Activated naive CD8-positive, alpha-beta T cell treated with anti-CD3 and anti-CD28 coated beads, Interleukin-2, amount 50 U/mL, for 24 hours (primary cell): Measurements from ENCODE around the gene RBM5.

Experiments used
- ATAC-seq: fragments of 150-1000 bp; cut with Tn5 transposase; one replicate; pipeline ENCODE4 v1.10.0; 2021
- DNase-seq: peaks from one replicate; pipeline ENCODE4 v3.0.0; 2021
- H3K27ac Mint-ChIP-seq: one replicate; pipeline ENCODE4 v1.8.0; 2021; ENCODE audit warnings: mild to moderate bottlenecking, mixed read lengths
- H3K27me3 Mint-ChIP-seq: one replicate; pipeline ENCODE4 v1.8.0; 2021; ENCODE audit warnings: mixed read lengths
- H3K36me3 Mint-ChIP-seq: one replicate; pipeline ENCODE4 v1.8.0; 2021; ENCODE audit warnings: low read depth, mixed read lengths
- H3K4me1 Mint-ChIP-seq: one replicate; pipeline ENCODE4 v1.8.0; 2021; ENCODE audit warnings: mixed read lengths
- H3K4me3 Mint-ChIP-seq: one replicate; pipeline ENCODE4 v1.8.0; 2021; ENCODE audit warnings: mild to moderate bottlenecking, moderate library complexity, mixed read lengths
- H3K9me3 Mint-ChIP-seq: one replicate; pipeline ENCODE4 v1.8.0; 2021; ENCODE audit warnings: mixed read lengths

Gene RBM5

GRCh38 chr3:50167841-50168209 lies 79.1 kb downstream of the RBM5 start:
- H3K4me1 Mint-ChIP-seq, result no peaks in the 10 kb centered on the region
- no peaks in the 10 kb centered on the region for H3K27me3 Mint-ChIP-seq
- no peak for DNase-seq
- H3K9me3 Mint-ChIP-seq, result no peaks in the 10 kb centered on the region
- H3K27ac Mint-ChIP-seq, result no peak overlapping the region
- no peak overlapping the region for H3K4me3 Mint-ChIP-seq
- no peaks in the 10 kb centered on the region for H3K36me3 Mint-ChIP-seq
- no peak for ATAC-seq

- Mint-ChIP-seq H3K9me3 (no peaks in the 10 kb centered on the region), H3K4me1 (no peaks in the 10 kb centered on the region), H3K36me3 (no peaks in the 10 kb centered on the region), H3K27ac (no peak overlapping the region), H3K4me3 (no peak overlapping the region), H3K27me3 (no peaks in the 10 kb centered on the region)
- no peak for ATAC-seq
- no peak for DNase-seq
Observed at GRCh38 chr3:50168388-50168787, 79.7 kb downstream of the RBM5 start.
